HCEC 1CT (cell line): ENCODE measurements around the gene NCOA1.
A peak's percentile ranks its signal among the peaks of the same experiment; 100 is the strongest.
"Not testable (repeated sequence)": the region's sequence is repeated elsewhere in the genome, so short reads cannot be mapped to it uniquely, and the experiment has no call there.

Experiments
- DNase-seq: peaks from one replicate; pipeline ENCODE4 v3.0.0-alpha.2; 2017

NCOA1 gene

DNA sequence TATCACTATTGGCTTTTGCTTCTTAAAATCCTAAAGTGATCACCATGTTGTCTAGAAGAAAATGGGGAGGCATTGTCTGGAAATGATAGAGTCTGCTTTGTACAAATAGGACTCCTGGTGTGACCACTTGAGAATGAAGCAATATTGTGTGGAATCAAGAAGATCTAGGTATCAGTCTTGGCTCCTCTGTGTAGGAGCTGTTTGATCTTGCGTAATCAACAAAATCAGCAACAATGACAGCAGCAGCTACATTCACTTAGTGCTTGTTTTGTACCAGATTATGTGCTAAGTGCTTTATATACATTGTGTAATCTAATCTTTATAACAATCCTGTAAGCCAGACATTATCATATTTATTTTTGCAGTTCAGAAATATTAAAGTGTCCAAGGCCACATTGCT lies 17.8 kb downstream of the NCOA1 start:
- peak; percentile 3 for DNase-seq

GRCh38 chr2:24509425-24509824 lies 18.4 kb downstream of the NCOA1 start:
- DNase-seq: no peak

GRCh38 chr2:24509840-24510239 lies 18.8 kb downstream of the NCOA1 start:
- DNase-seq: no peak

DNA sequence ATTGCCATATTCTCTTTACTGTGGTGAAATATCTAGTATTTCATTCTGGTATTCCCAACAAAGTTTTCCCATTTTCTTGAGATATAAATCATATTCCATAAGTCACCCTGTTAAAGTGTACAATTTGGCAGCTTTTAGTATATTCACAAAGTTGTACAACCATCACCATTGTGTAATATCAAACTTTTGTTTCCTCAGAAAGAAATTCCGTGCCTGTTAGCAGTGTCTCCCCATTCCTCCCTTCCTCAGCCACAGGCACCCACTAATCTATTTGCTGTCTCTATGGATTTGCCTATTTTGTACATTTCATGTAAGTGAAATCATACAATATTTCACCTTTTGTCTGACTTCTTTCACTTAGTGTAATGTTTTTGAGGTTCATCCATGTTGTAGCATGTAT lies 19.7 kb downstream of the NCOA1 start:
- DNase-seq: no peak

GRCh38 chr2:24511198-24511597 lies 20.1 kb downstream of the NCOA1 start:
- DNase-seq: no peak

- DNase-seq: no peak
These were observed 20.8 kb downstream of the NCOA1 start for GRCh38 chr2:24511894-24512293.

DNA sequence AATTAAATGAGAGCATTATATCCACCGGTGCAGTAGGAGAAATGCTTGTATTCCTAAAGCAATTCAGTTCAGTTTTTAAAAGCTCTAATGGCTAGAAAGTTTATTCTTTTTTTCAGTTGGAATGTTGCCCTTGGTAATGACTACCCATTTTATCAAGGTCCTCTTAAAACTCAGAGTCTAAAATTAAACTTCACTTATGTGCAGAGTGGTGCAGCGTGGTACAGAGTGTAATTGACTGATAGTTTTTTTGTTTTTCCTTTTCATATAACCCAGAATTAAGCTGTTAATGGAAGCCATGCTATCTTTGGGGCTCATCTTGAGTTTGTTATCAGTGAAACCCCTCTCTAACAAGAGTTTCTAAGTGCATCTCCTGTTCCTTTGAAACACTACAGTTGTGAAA lies 21.4 kb downstream of the NCOA1 start:
- DNase-seq: no peak

DNA sequence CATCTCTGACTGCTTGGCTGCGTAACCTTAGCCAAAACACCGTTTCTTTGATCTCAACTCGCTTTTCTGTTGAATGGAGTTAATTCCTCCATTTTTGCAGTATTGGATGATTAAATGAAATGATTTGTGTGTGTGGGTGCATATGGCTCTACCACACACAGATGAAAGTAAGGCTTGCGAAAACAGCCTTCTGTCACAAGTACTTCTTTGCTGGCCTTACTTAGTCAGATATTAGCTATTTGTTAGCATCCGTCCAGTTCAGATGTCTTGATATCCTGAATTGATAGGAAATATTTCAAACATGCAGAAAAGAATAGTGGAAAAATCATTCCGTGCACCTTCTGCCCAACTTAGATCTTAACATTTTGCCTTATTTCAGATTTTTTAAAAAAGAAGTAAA lies 21.8 kb downstream of the NCOA1 start:
- DNase-seq: peak; percentile 3

GRCh38 chr2:24513281-24514071 lies 22.4 kb downstream of the NCOA1 start:
- DNase-seq: no peak

GRCh38 chr2:24514820-24515219 lies 23.8 kb downstream of the NCOA1 start:
- DNase-seq: no peak

- DNase-seq: peak; percentile 39
These were observed 24.3 kb downstream of the NCOA1 start for GRCh38 chr2:24515335-24515734.

DNA sequence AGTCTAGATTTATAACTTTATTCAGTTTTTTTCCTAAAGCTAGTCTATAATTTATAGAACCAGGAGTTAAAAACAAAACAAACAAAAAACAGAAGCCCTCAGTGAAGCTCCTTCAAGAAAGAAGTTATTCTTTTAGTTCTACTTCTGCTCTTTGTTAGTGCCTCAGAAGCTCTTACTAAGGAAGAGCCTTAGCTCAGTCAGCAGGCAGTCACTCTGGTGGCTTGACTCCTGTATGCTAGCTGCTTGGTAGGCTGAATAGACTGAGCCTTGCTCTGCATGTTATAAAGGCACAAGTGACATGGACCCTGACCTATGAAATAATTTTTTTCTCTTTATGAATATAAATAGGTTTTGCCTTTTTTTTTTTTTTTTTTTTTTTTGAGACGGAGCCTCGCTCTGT lies 24.8 kb downstream of the NCOA1 start:
- DNase-seq: no peak

DNA sequence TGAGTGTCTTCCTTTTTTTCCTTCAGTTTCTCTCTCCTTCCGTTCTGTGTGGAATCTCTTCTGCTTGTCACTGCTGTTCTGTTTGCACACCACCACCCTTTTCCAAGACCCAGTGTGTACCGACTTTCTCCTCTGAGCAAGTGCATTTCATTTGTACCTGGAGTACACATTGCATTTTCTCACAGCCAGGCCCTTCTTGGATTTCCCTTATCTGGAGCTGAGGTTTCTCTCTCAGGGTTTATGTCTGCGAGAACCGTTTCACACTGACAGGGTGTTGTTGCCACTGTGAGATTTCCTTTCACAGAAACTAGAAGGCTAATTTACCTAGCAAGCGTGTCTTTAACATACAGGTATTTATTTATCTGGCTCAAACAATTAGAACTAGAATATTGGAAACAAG lies 26.2 kb downstream of the NCOA1 start:
- DNase-seq: no peak

- DNase-seq: no peak
These were observed 29.1 kb downstream of the NCOA1 start for GRCh38 chr2:24520175-24520574.

DNA sequence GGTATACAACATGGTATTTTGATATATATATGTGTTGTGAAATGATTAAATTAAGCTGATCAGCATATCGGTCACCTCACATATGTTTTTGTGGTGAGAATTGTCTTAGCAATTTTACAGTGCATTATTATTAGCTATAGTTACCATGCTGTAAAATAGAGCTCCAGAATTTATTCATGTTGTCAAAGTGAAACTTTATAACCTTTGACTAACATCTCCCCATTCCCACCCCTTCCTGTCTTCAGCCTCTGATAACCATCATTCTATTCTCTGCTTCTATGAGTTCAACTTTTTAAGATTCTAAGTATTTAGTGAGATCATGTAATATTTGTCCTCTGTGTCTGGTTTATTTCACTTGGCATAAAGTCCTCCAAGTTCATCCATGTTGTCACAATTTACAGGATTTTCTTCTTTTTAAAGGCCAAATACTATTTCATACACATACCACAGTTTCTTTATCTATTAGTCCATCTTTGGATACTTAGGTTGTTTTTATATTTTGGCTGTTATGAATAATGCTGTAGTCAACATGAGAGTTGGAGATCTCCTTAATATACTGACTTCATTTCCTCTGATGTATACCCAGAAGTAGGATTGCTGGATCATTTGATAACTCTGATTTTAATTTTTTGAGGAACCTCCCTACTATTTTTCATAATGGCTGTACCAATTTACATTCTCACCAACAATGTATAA lies 30.3 kb downstream of the NCOA1 start:
- DNase-seq: no peak

- DNase-seq: no peak
These were observed 31.1 kb downstream of the NCOA1 start for GRCh38 chr2:24521975-24522639.

DNA sequence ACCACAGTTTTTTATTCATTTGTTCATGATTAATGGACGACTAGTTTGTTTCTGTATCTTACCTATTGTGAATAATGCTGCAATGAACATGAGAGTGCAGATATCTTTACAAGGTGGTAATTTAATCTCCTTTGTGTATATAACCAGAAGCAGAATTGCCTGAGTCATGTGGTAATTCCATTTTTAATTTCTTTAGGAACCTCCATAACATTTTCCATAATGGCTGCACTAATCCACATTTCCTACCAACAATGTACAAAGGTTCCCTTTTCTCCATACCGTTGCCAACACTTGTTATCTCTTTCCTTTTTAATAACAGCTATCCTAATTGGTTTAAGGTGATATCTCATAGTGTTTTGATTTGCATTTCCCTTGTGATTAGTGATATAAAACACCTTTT lies 36.5 kb downstream of the NCOA1 start:
- DNase-seq: no peak

DNA sequence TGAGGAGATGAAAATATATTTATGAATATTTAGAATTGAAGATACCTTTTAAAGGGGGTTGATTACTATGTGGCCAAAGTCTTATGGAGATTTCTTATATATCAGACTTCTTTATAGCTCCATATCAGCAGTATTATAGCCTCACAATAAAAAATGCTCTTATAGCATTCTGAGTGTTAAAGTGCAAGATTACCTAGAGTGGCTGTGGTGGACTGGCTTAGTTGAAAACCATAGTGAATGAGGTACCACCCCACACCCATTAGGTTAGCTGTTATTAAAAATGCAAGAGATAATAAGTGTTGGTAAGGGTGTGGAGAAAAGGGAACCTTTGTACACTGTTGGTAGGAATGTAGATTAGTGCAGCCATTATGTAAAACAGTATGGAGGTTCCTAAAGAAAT lies 39.7 kb downstream of the NCOA1 start:
- no peak for DNase-seq

GRCh38 chr2:24531610-24532009 lies 40.6 kb downstream of the NCOA1 start:
- DNase-seq: not testable (repeated sequence)

GRCh38 chr2:24532057-24532456 lies 41.0 kb downstream of the NCOA1 start:
- not testable (repeated sequence) for DNase-seq

GRCh38 chr2:24533574-24533973 lies 42.5 kb downstream of the NCOA1 start:
- DNase-seq: not testable (repeated sequence)

DNA sequence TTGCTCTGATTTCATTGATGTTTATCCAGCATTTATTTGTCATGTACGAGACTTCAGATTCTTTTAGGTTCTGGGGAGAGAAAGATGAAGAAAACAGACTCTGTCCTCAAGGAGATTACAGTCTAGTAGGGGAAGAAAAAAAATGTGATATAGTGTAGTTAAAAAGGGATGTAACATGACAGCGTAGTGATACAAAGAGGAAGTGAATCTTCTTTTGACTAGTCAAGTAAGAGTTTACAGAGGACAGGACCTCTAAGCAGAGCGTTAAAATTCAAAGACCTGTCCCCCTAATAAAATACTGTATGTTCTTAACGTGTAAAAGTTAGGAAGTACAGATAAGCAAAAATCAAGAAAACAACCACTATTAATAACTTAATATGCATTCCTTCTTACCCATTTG lies 47.7 kb downstream of the NCOA1 start:
- DNase-seq: no peak

DNA sequence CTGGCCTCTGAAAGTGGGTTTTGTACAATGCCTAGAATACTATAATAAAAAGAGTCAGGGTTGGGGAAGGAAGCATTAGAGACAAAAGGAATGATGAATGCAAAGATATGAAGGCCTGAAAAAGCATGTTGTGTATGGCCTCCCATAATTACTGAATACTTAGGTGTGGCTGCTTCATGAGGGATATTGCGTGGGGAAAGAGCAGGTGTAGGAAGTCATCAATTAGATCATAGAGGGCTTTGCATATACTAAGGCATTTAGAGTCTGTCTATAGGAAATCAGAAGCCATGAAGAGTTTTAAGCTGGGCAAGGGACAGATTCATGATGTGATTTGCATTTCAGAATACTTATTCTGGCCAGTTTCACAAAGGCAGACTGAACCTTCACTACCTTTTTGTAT lies 48.2 kb downstream of the NCOA1 start:
- no peak for DNase-seq

DNA sequence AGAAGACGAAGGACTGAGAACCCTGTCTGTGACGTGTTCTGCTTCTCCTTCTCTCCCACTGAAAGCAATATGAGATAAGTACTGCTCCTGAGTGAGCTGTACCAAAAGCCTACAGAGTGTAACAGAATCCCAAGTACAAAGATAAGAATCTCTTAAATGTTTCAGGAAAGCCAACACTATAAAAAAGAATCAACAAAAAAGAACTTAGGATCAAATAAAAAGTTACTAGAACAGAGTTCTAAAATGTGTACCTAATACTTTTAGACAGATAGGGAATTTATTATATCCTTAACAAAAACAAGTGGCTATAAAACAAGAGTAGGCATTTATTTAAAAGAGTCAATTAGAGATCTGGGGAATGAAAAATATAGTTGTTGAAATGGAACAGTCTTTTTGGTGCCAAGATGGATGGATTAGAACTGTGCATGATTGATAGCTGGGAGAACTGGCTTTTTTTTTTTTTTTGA lies 49.0 kb downstream of the NCOA1 start:
- no peak for DNase-seq
